Measurements from ENCODE around the gene SPACA7. TPM values are rescaled to one million over a fixed set of nuclear protein-coding genes. Genes with fewer than 3 reads are reported as not detected.

The SPACA7 gene
- total RNA-seq, 1 experiment from 2014 or later, result not detected

DNA sequence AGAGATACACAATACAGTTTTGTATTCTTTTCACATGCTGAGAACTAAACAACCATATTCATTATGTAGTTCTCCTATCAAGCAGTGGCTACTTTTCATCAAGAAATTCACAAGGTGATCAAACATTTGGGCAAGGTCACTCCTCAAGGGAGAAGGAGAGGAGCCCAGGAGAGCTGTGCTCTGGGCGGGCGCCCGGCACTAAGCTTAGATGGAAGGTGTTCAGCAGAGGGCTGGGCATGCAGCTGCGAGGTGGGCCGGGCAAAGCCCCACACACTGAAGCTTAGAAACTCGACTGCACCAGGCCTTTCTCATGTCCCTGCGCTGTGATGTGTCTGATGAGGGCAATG lies 30.4 kb upstream of the SPACA7 start:
- Histone ChIP-seq H2AK5ac (ENCODE audit: insufficient read length, low read length) (no peak overlapping the region), H2BK20ac (ENCODE audit: low read depth, low read length, poor library complexity, severe bottlenecking) (no peak overlapping the region), H4K8ac (replicated peaks; ENCODE audit: insufficient read length, low read depth, low read length) (no peak overlapping the region), H3K23me2 (ENCODE audit: insufficient read length, low read depth, low read length, poor library complexity, severe bottlenecking) (no peaks in the 10 kb centered on the region), H3K18ac (ENCODE audit: insufficient read length, low read depth, low read length) (no peak overlapping the region), H3K4me2 (ENCODE audit: insufficient read depth, insufficient read length, low read length) (no peak overlapping the region), H2AFZ (ENCODE audit: low read length) (no peak overlapping the region), H3K79me2 (ENCODE audit: insufficient read depth, low read length) (no peaks in the 10 kb centered on the region), H2BK15ac (ENCODE audit: low read depth, low read length) (no peak overlapping the region), H3K56ac (ENCODE audit: insufficient read length, low read depth, low read length) (no peak overlapping the region), H4K5ac (ENCODE audit: insufficient read length, low read depth, low read length) (no peak overlapping the region), H3K4ac (ENCODE audit: low read depth, low read length) (no peak overlapping the region), H3K27me3 (ENCODE audit: insufficient read depth, low read length) (no peaks in the 10 kb centered on the region; the same call in 1 of the 2 replicates), H3K9me3 (ENCODE audit: control insufficient read depth, low read depth, low read length) (no peaks in the 10 kb centered on the region), H3K4me1 (ENCODE audit: insufficient read depth, low read length) (0 out of 2 replicates have a peak, but pooled peaks cover 4% of the 10 kb centered on the region), H4K20me1 (ENCODE audit: control insufficient read depth, insufficient read depth, insufficient read length) (no peaks in the 10 kb centered on the region), H3K27ac (ENCODE audit: insufficient read length, low read depth, low read length) (no peak overlapping the region), H4K91ac (ENCODE audit: insufficient read length, low read depth, low read length) (no peak overlapping the region), H3K79me1 (ENCODE audit: insufficient read depth, low read depth, low read length, poor library complexity, severe bottlenecking) (no peaks in the 10 kb centered on the region), H3K14ac (ENCODE audit: insufficient read depth, low read length) (no peak overlapping the region), H2BK120ac (ENCODE audit: low read depth, low read length, poor library complexity, severe bottlenecking) (no peak overlapping the region), H2BK12ac (ENCODE audit: insufficient read length, low read depth, low read length) (no peak overlapping the region), H3T11ph (ENCODE audit: low read length) (no peak overlapping the region), H3K23ac (ENCODE audit: insufficient read length, low read depth, low read length) (no peak overlapping the region), H3K9ac (ENCODE audit: extremely low read depth, insufficient read length, low read length) (no peak overlapping the region), H2BK5ac (ENCODE audit: insufficient read length, low read length) (no peak overlapping the region)
- Mint-ChIP-seq H3K9me3 (peaks cover 0 to 5% of the 10 kb centered on the region in 2 experiments; a peak in 1 of 5 replicates), H3K27ac (no peak overlapping the region), H3K4me3 (no peak overlapping the region; a peak in 1 of 5 replicates), H3K27me3 (ENCODE audit: low read depth) (peaks cover 60% of the 10 kb centered on the region), H3K4me1 (peaks cover 55 to 73% of the 10 kb centered on the region in 2 experiments), H3K36me3 (ENCODE audit: insufficient read depth in 1 of 3, low read depth in 3 of 3) (no peaks in the 10 kb centered on the region; a peak in 3 of 7 replicates)
- no peak for DNase-seq
- WGBS (ENCODE audit: extremely low coverage, insufficient read length, low lambda C conversion rate), result no CpG with 5 or more reads among the region's 7 CpGs
- TF ChIP-seq, protein P1, sequence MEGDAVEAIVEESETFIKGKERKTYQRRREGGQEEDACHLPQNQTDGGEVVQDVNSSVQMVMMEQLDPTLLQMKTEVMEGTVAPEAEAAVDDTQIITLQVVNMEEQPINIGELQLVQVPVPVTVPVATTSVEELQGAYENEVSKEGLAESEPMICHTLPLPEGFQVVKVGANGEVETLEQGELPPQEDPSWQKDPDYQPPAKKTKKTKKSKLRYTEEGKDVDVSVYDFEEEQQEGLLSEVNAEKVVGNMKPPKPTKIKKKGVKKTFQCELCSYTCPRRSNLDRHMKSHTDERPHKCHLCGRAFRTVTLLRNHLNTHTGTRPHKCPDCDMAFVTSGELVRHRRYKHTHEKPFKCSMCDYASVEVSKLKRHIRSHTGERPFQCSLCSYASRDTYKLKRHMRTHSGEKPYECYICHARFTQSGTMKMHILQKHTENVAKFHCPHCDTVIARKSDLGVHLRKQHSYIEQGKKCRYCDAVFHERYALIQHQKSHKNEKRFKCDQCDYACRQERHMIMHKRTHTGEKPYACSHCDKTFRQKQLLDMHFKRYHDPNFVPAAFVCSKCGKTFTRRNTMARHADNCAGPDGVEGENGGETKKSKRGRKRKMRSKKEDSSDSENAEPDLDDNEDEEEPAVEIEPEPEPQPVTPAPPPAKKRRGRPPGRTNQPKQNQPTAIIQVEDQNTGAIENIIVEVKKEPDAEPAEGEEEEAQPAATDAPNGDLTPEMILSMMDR (conservative IDR thresholded peaks at IDR 0.05), result no peak
